Bronchial epithelial cell (primary cell): ENCODE results near the gene TICRR. TPM values are rescaled to one million over a fixed set of nuclear protein-coding genes. Genes with fewer than 3 reads are reported as not detected.
A peak's percentile ranks its signal among the peaks of the same experiment; 100 is the strongest.

Experiments
- DNase-seq: peaks from one replicate; pipeline ENCODE4 v3.0.0-alpha.2; 2010; ENCODE audit warnings: low read depth
- FAIRE-seq: peaks from 2 replicates; lab custom pipeline; 2011; peaks lifted over from hg19 to GRCh38; lab: Jason Lieb, UNC
- H3K27me3 ChIP-seq: 2 replicates; pipeline ENCODE4 v1.5.1; 2011; ENCODE audit warnings: low read length; ENCODE audit not compliant: control insufficient read depth, insufficient read depth
- H3K36me3 ChIP-seq: 2 replicates; pipeline ENCODE4 v1.5.1; 2011; ENCODE audit warnings: low read length; ENCODE audit not compliant: control insufficient read depth, insufficient read depth
- H3K4me3 ChIP-seq: 2 replicates; pipeline ENCODE4 v1.5.1; 2011; ENCODE audit warnings: mild to moderate bottlenecking, low read depth, low read length, control low read depth
- CTCF ChIP-seq: IDR thresholded peaks from 2 replicates; pipeline ENCODE4 v1.5.1; 2011; ENCODE audit warnings: mild to moderate bottlenecking, moderate library complexity, low read length, control low read depth, inconsistent platforms; ENCODE audit not compliant: insufficient read depth, severe bottlenecking
- total RNA-seq: library from RNA; depleted of rRNA; stranded (reverse); fragments of >200 nt; gene quantifications from 2 replicates; pipeline ENCODE4 v1.2.1, GENCODE V29; 2014

TICRR gene
- total RNA-seq, 1 donor from 2014 or later = 0.26 TPM

GRCh38 chr15:89640245-89640644, 65.0 kb downstream of the TICRR start:
- no peaks in the 10 kb centered on the region for H3K36me3 ChIP-seq
- no peak for TF ChIP-seq CTCF
- FAIRE-seq (no peak), DNase-seq (no peak)
- no peaks in the 10 kb centered on the region for H3K27me3 ChIP-seq
- no peak overlapping the region for H3K4me3 ChIP-seq

GRCh38 chr15:89641053-89641452, 65.8 kb downstream of the TICRR start:
- no peaks in the 10 kb centered on the region for H3K27me3 ChIP-seq
- DNase-seq = no peak

GRCh38 chr15:89642106-89642505, 66.8 kb downstream of the TICRR start:
- FAIRE-seq (no peak), DNase-seq (no peak)
- no peak overlapping the region for H3K4me3 ChIP-seq
- no peaks in the 10 kb centered on the region for H3K36me3 ChIP-seq
- TF ChIP-seq CTCF = no peak
- H3K27me3 ChIP-seq = no peaks in the 10 kb centered on the region

More at GRCh38 chr15:89641053-89641452, 65.8 kb downstream of the TICRR start:
- Histone ChIP-seq H3K36me3 (no peaks in the 10 kb centered on the region), H3K4me3 (no peak overlapping the region)
- no peak for TF ChIP-seq CTCF
- FAIRE-seq = no peak

GRCh38 chr15:89645680-89646079, 70.4 kb downstream of the TICRR start:
- no peaks in the 10 kb centered on the region for H3K27me3 ChIP-seq
- TF ChIP-seq CTCF = no peak
- FAIRE-seq = no peak

GRCh38 chr15:89646416-89647141, 71.3 kb downstream of the TICRR start:
- FAIRE-seq (no peak), DNase-seq (no peak)
- no peak for TF ChIP-seq CTCF
- H3K36me3 ChIP-seq = no peaks in the 10 kb centered on the region
- no peak overlapping the region for H3K4me3 ChIP-seq
- H3K27me3 ChIP-seq = no peaks in the 10 kb centered on the region

More at GRCh38 chr15:89645680-89646079, 70.4 kb downstream of the TICRR start:
- Histone ChIP-seq H3K4me3 (no peak overlapping the region), H3K36me3 (no peaks in the 10 kb centered on the region)
- no peak for DNase-seq

GRCh38 chr15:89647191-89647851, 72.1 kb downstream of the TICRR start:
- peak; percentile 18 for FAIRE-seq
- peak; percentile 23 for DNase-seq

More at GRCh38 chr15:89647191-89647851, 72.1 kb downstream of the TICRR start:
- H3K27me3 ChIP-seq = no peaks in the 10 kb centered on the region
- H3K4me3 ChIP-seq = no peak overlapping the region
- H3K36me3 ChIP-seq = no peaks in the 10 kb centered on the region
- peak; percentile 93 for TF ChIP-seq CTCF
